ENCODE results near the gene MTMR12. TPM values are rescaled to one million over a fixed set of nuclear protein-coding genes. Genes with fewer than 3 reads are reported as not detected.
"Not testable (repeated sequence)": the region's sequence is repeated elsewhere in the genome, so short reads cannot be mapped to it uniquely, and the experiment has no call there.

The MTMR12 gene
- total and polyA plus RNA-seq, 5 donors from 2014 or later: 12.9 to 27.7 (median 20.5) TPM

GRCh38 chr5:32283539-32284377 is 29.0 kb downstream of the MTMR12 start:
- H3K27ac Mint-ChIP-seq: peak overlapping the region in 2 of 3 donors; percentile 62 to 90
- no peaks in the 10 kb centered on the region for H3K9me3 ChIP-seq (ENCODE audit: control insufficient read depth in 2 of 2, low read length in 2 of 2)
- H3K36me3 Mint-ChIP-seq: peaks cover 29% of the 10 kb centered on the region
- H3K27me3 Mint-ChIP-seq: no peaks in the 10 kb centered on the region
- peaks cover 16 to 65% (median 51%) of the 10 kb centered on the region in 4 donors for H3K4me1 Mint-ChIP-seq
- no peak overlapping the region for H3K4me3 Mint-ChIP-seq
- ATAC-seq (ENCODE audit: low read depth in 2 of 2): peak in 1 of 2 donors; percentile 26
- peaks cover 0 to 2% (median 0%) of the 10 kb centered on the region in 7 donors for H3K9me3 Mint-ChIP-seq
- no peaks in the 10 kb centered on the region for H3K27me3 ChIP-seq (ENCODE audit: control insufficient read depth, insufficient read depth, low read length)
- peak in 1 of 3 donors; percentile 24 for DNase-seq
- H3K27ac ChIP-seq (ENCODE audit: insufficient read depth, low read length, poor library complexity, severe bottlenecking): no peak overlapping the region
- no peaks in the 10 kb centered on the region for H3K36me3 ChIP-seq (ENCODE audit: control insufficient read depth, insufficient read depth, low read length)
- H3K4me1 ChIP-seq (ENCODE audit: control insufficient read depth, insufficient read depth, low read length, poor library complexity, severe bottlenecking): peaks cover 17% of the 10 kb centered on the region
- H3K4me3 ChIP-seq (ENCODE audit: low read depth, low read length): no peak overlapping the region

GRCh38 chr5:32283061-32283460 is 29.7 kb downstream of the MTMR12 start:
- H3K27me3 ChIP-seq (ENCODE audit: control insufficient read depth, insufficient read depth, low read length): no peaks in the 10 kb centered on the region
- Mint-ChIP-seq H3K9me3 (no peaks in the 10 kb centered on the region), H3K36me3 (peaks cover 23% of the 10 kb centered on the region), H3K4me3 (no peak overlapping the region), H3K27me3 (no peaks in the 10 kb centered on the region), H3K27ac (peak overlapping the region; percentile 21 to 90 (median 62)), H3K4me1 (peaks cover 15 to 62% (median 48%) of the 10 kb centered on the region in 4 donors)
- H3K4me3 ChIP-seq (ENCODE audit: low read depth, low read length): no peak overlapping the region
- no peaks in the 10 kb centered on the region for H3K36me3 ChIP-seq (ENCODE audit: control insufficient read depth, insufficient read depth, low read length)
- H3K9me3 ChIP-seq (ENCODE audit: control insufficient read depth in 2 of 2, low read length in 2 of 2): no peaks in the 10 kb centered on the region
- DNase-seq: no peak
- ATAC-seq (ENCODE audit: low read depth in 2 of 2): no peak
- no peak overlapping the region for H3K27ac ChIP-seq (ENCODE audit: insufficient read depth, low read length, poor library complexity, severe bottlenecking)
- peaks cover 21% of the 10 kb centered on the region for H3K4me1 ChIP-seq (ENCODE audit: control insufficient read depth, insufficient read depth, low read length, poor library complexity, severe bottlenecking)

DNA sequence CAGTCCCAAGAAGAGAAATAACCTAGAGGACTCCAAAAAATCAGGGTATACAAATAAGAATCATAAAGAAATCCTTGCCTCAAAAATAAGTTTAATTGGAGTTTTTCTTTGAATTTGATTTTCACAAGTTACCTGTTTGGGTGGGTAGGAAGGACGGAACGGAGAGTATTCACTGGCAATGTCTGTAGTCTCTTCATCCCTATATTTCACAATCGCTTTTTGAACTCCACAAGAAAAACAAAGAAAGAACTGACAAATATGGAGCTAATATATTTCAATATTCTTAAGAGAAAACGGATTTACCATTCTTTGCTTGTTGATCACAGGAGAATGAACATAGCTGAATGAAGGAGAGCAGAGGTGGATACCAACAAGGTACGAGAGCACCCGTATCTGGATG is 30.1 kb downstream of the MTMR12 start:
- Mint-ChIP-seq H3K4me1 (peaks cover 19 to 65% (median 50%) of the 10 kb centered on the region in 4 donors), H3K27me3 (no peaks in the 10 kb centered on the region), H3K9me3 (no peaks in the 10 kb centered on the region), H3K4me3 (no peak overlapping the region), H3K27ac (peak overlapping the region in 1 of 3 donors; percentile 21), H3K36me3 (peaks cover 23% of the 10 kb centered on the region)
- Histone ChIP-seq H3K9me3 (ENCODE audit: control insufficient read depth in 2 of 2, low read length in 2 of 2) (no peaks in the 10 kb centered on the region), H3K4me3 (ENCODE audit: low read depth, low read length) (no peak overlapping the region), H3K4me1 (ENCODE audit: control insufficient read depth, insufficient read depth, low read length, poor library complexity, severe bottlenecking) (peaks cover 24% of the 10 kb centered on the region), H3K27ac (ENCODE audit: insufficient read depth, low read length, poor library complexity, severe bottlenecking) (no peak overlapping the region), H3K27me3 (ENCODE audit: control insufficient read depth, insufficient read depth, low read length) (no peaks in the 10 kb centered on the region), H3K36me3 (ENCODE audit: control insufficient read depth, insufficient read depth, low read length) (no peaks in the 10 kb centered on the region)
- ATAC-seq (ENCODE audit: low read depth in 2 of 2) (no peak), DNase-seq (no peak)

GRCh38 chr5:32281378-32282133 is 31.2 kb downstream of the MTMR12 start:
- not testable (repeated sequence) for H3K27me3 ChIP-seq (ENCODE audit: control insufficient read depth, insufficient read depth, low read length); H3K4me3 ChIP-seq (ENCODE audit: low read depth, low read length); H3K9me3 ChIP-seq (ENCODE audit: control insufficient read depth in 2 of 2, low read length in 2 of 2); H3K27me3 Mint-ChIP-seq; H3K36me3 ChIP-seq (ENCODE audit: control insufficient read depth, insufficient read depth, low read length); H3K9me3 Mint-ChIP-seq; DNase-seq; ATAC-seq (ENCODE audit: low read depth in 2 of 2)
- Mint-ChIP-seq H3K27ac (peak overlapping the region; percentile 59 to 87 (median 83)), H3K4me1 (peaks cover 22 to 63% (median 47%) of the 10 kb centered on the region in 4 donors), H3K4me3 (peak overlapping the region; percentile 27 to 76 (median 46)), H3K36me3 (peaks cover 23% of the 10 kb centered on the region)
- peaks cover 28% of the 10 kb centered on the region for H3K4me1 ChIP-seq (ENCODE audit: control insufficient read depth, insufficient read depth, low read length, poor library complexity, severe bottlenecking)
- H3K27ac ChIP-seq (ENCODE audit: insufficient read depth, low read length, poor library complexity, severe bottlenecking): peak overlapping the region; percentile 52

DNA sequence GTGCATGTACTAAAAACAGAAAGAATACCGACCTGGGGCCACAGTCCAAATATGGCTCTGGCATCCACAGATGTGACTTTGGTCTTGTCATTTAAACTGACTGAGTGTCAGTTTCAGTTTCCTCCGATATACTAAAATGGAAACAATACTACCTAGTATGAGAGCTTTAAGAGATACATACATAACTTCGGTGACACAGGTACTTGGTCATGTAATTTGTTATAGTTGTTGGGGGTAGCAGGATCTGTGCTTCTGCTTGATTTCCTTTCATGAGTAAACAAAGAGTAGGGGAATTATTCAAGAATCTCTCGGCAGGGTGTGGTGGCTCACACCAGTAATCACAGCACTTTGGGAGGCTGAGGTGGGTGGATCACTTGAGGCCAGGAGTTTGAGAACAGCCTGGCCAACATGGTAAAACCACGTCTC is 32.1 kb downstream of the MTMR12 start:
- Mint-ChIP-seq H3K36me3 (peaks cover 23% of the 10 kb centered on the region), H3K9me3 (no peaks in the 10 kb centered on the region), H3K27me3 (no peaks in the 10 kb centered on the region), H3K4me1 (peaks cover 26 to 69% (median 50%) of the 10 kb centered on the region in 4 donors), H3K4me3 (peak overlapping the region; percentile 27 to 77 (median 60)), H3K27ac (peak overlapping the region; percentile 8 to 90 (median 83))
- H3K27ac ChIP-seq (ENCODE audit: insufficient read depth, low read length, poor library complexity, severe bottlenecking): peak overlapping the region; percentile 52
- ATAC-seq (ENCODE audit: low read depth in 2 of 2) (peak; percentile 50 to 53), DNase-seq (peak in 2 of 3 donors; percentile 4 to 70)
- peaks cover 3% of the 10 kb centered on the region for H3K36me3 ChIP-seq (ENCODE audit: control insufficient read depth, insufficient read depth, low read length)
- H3K27me3 ChIP-seq (ENCODE audit: control insufficient read depth, insufficient read depth, low read length): no peaks in the 10 kb centered on the region
- peaks cover 34% of the 10 kb centered on the region for H3K4me1 ChIP-seq (ENCODE audit: control insufficient read depth, insufficient read depth, low read length, poor library complexity, severe bottlenecking)
- peak overlapping the region; percentile 76 for H3K4me3 ChIP-seq (ENCODE audit: low read depth, low read length)
- H3K9me3 ChIP-seq (ENCODE audit: control insufficient read depth in 2 of 2, low read length in 2 of 2): no peaks in the 10 kb centered on the region

DNA sequence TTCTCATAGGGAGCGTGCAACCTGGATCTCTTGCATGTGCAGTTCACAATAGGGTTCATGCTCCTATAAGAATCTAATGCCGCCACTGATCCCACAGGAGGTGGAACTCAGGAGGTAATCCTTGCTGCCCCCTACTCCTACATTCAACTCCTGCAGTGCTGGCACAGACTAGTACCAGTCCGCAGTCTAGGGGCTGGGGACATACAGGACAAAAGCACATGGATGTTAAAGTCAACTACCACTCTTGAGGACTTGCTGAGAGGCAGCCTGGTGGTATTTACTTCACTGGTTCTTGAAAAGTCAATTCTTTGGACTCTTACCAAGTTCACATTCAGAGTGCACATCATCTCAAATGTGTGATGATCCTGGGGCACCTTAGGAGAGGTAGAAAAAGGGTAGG is 33.0 kb downstream of the MTMR12 start:
- peaks cover 3% of the 10 kb centered on the region for H3K36me3 ChIP-seq (ENCODE audit: control insufficient read depth, insufficient read depth, low read length)
- peak overlapping the region; percentile 22 to 90 (median 83) for H3K27ac Mint-ChIP-seq
- H3K4me3 Mint-ChIP-seq: peak overlapping the region in 1 of 4 donors; percentile 35
- ATAC-seq (ENCODE audit: low read depth in 2 of 2) (no peak), DNase-seq (no peak)
- H3K4me1 ChIP-seq (ENCODE audit: control insufficient read depth, insufficient read depth, low read length, poor library complexity, severe bottlenecking): peaks cover 34% of the 10 kb centered on the region
- H3K27me3 Mint-ChIP-seq: no peaks in the 10 kb centered on the region
- no peaks in the 10 kb centered on the region for H3K9me3 ChIP-seq (ENCODE audit: control insufficient read depth in 2 of 2, low read length in 2 of 2)
- no peak overlapping the region for H3K4me3 ChIP-seq (ENCODE audit: low read depth, low read length)
- H3K9me3 Mint-ChIP-seq: no peaks in the 10 kb centered on the region
- H3K27me3 ChIP-seq (ENCODE audit: control insufficient read depth, insufficient read depth, low read length): no peaks in the 10 kb centered on the region
- peaks cover 27% of the 10 kb centered on the region for H3K36me3 Mint-ChIP-seq
- H3K4me1 Mint-ChIP-seq: peaks cover 34 to 69% (median 49%) of the 10 kb centered on the region in 4 donors
- peak overlapping the region; percentile 52 for H3K27ac ChIP-seq (ENCODE audit: insufficient read depth, low read length, poor library complexity, severe bottlenecking)

DNA sequence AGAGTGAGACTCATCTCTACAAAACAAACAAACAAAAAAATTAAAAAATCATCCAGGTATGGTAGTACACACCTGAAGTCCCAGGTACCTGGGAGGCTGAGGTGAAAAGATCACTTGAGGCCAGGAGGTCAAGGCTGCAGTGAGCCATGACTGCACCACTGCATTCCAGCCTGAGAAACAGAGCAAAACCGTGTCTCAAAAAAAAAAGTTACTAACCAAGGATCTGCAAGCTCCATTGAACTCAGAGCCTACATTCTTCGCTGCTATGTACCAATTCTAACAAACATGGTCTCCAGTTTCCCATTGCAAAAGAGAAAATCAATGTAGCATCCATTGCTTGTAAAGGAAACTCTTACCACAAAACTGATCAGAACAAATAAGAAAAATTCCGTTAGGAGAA is 33.5 kb downstream of the MTMR12 start:
- Mint-ChIP-seq H3K4me3 (no peak overlapping the region), H3K9me3 (no peaks in the 10 kb centered on the region), H3K36me3 (peaks cover 29% of the 10 kb centered on the region), H3K27me3 (no peaks in the 10 kb centered on the region), H3K27ac (peak overlapping the region in 1 of 3 donors; percentile 83), H3K4me1 (peaks cover 34 to 66% (median 47%) of the 10 kb centered on the region in 4 donors)
- DNase-seq: no peak
- peaks cover 8% of the 10 kb centered on the region for H3K36me3 ChIP-seq (ENCODE audit: control insufficient read depth, insufficient read depth, low read length)
- ATAC-seq (ENCODE audit: low read depth in 2 of 2): no peak
- peaks cover 34% of the 10 kb centered on the region for H3K4me1 ChIP-seq (ENCODE audit: control insufficient read depth, insufficient read depth, low read length, poor library complexity, severe bottlenecking)
- no peak overlapping the region for H3K27ac ChIP-seq (ENCODE audit: insufficient read depth, low read length, poor library complexity, severe bottlenecking)
- no peaks in the 10 kb centered on the region for H3K9me3 ChIP-seq (ENCODE audit: control insufficient read depth in 2 of 2, low read length in 2 of 2)
- no peaks in the 10 kb centered on the region for H3K27me3 ChIP-seq (ENCODE audit: control insufficient read depth, insufficient read depth, low read length)
- H3K4me3 ChIP-seq (ENCODE audit: low read depth, low read length): no peak overlapping the region
